Stimulated activated naive CD4-positive, alpha-beta T cell treated with Interleukin-2 at 50 U/mL for 16 hours (primary cell): ENCODE data around the gene CCDC106.

Experiments
- DNase-seq: peaks from one replicate; lab custom pipeline; 2025; lab: John Stamatoyannopoulos, UW

CCDC106 gene

DNA sequence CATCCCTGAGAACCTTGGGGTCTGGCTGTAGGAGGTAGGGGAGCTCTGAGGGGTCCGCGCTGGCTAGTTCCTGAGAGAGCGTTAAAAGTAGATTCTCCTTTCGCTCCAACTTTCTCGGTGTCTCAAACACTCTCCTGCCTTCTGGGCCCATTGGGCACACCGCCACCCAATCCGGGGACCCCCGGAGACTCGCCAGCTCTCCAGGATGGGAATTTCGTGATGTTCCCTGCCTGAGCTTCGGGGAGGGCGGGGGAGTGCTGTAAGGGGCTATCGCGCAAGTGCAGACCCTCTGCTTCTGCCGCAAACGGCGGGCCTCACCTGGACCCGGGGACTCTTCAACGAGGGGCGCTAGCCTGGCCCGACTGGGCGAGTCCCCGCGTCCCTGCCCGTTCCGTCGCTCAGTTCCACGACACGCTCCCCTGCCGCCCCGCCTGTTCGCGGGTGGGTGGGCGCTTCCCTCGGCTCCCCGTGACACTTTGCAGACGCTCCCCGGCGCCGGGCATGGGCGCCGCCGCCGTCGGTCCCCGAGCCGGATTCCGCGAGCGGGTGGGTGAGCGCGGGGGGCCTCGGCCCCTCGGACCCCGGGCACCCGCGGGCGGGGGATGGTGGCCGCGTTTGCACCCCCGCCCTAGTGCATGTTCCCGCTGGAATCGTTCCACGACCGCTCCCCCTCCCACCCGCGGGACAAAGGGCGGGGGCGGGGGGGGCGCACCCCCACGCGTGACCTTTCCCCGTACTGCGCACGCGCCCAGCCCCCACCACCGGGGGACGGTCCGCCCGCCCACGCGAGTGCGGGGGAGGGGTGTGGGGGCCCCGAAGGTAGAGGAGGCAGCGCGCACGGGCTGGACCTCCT, at the start of gene CCDC106:
Gene CCDC106 (plus strand): TSS at position 481 of the 853 bp plus-strand sequence. CDS start 835 bp downstream, outside the sequence.
- peak; percentile 21 for DNase-seq

GRCh38 chr19:55598719-55599467, 49.1 kb upstream of the CCDC106 start:
- peak; percentile 84 for DNase-seq

- peak; percentile 97 for DNase-seq
Observed at GRCh38 chr19:55599468-55599841, 48.6 kb upstream of the CCDC106 start, which contains the start of gene FIZ1. TSS of gene FIZ1 (minus strand) at chr19:55599517. CDS start at chr19:55597865, 1,652 bp downstream.

DNA sequence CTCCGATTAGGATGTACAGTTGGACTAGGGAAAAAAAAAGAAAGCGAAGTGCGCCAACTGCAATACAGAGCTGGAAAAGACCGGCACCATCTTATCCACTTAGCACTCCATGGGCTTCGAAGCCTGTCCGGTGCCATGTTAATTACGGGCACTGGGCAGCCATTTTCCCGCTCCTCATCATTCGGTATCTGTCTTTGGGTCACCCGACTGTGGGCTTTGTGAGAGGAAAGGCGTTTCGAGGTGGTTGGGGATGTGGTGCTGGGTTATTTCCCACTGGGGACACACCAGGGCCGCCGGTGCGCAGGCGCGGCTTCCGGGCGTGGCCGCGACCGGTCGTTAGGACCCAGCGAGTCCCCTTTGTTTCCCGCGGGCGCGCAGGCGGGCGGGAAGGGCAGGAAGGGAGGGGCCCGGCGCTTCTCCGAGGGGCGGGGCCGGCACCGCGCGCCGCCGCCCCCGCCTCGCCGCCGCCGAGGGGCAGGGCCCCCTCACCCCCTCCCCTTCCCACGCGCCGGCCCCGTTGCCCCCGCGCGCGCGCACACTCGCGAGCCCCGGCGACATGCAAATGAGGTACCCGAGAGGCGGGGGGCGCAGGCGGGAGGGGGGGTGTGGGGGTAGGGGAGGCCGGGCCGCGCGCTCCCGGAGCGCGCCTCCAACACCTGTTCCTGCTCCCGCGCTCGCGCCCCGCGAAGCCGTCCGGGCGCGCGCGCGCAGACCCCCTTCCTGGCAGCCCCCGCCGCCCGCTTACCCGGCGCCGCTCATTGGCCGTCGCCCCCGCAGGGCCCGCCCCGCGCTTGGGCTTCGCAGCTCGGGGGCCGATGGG, 48.0 kb upstream of the CCDC106 start, which contains the start of gene ZNF524:
Gene ZNF524 (plus strand): TSS at position 447 of the 820 bp plus-strand sequence. CDS start 1,825 bp downstream, outside the sequence.
- DNase-seq, result peak; percentile 88

- DNase-seq, result no peak
Observed at GRCh38 chr19:55600662-55601028, 47.4 kb upstream of the CCDC106 start.

- DNase-seq, result no peak
Observed at GRCh38 chr19:55601084-55601483, 46.9 kb upstream of the CCDC106 start.

DNA sequence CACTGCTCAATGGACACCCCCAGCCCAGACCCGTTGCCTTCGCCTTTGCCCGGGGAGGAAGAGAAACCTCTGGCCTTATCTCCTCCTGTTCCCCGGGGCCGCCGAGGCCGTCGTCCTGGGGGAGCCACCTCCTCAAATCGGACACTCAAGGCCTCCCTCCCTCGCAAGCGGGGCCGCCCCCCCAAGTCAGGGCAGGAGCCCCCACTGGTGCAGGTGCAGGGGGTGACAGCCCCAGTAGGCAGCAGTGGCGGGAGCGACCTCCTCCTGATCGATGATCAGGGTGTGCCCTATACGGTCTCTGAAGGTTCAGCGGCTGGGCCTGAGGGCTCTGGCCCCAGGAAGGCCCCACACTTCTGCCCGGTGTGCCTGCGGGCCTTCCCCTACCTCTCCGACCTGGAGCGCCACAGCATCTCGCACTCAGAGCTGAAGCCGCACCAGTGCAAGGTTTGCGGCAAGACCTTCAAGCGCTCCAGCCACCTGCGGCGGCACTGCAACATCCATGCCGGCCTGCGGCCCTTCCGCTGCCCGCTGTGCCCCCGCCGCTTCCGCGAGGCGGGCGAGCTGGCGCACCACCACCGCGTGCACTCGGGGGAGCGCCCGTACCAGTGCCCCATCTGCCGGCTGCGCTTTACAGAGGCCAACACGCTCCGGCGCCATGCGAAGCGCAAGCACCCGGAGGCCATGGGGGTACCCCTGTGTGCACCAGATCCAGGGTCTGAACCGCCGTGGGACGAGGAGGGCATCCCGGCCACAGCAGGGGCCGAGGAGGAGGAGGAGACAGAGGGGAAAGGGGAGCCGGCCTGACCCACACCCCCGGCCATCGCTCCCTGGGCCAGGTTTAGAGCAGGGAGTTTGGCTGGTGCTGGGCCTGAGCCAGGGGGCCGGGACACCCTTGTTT, 45.7 kb upstream of the CCDC106 start:
- no peak for DNase-seq

- no peak for DNase-seq
Observed at GRCh38 chr19:55603115-55603514, 44.9 kb upstream of the CCDC106 start.

GRCh38 chr19:55603581-55604292, 44.3 kb upstream of the CCDC106 start:
- DNase-seq, result no peak

GRCh38 chr19:55605207-55605636, 42.8 kb upstream of the CCDC106 start:
- peak; percentile 99 for DNase-seq

GRCh38 chr19:55605637-55606470, 42.2 kb upstream of the CCDC106 start, which contains the start of gene ZNF865:
TSS of gene ZNF865 (plus strand) at chr19:55605647. CDS start at chr19:55613619, 7,972 bp downstream.
- peak; percentile 65 for DNase-seq

DNA sequence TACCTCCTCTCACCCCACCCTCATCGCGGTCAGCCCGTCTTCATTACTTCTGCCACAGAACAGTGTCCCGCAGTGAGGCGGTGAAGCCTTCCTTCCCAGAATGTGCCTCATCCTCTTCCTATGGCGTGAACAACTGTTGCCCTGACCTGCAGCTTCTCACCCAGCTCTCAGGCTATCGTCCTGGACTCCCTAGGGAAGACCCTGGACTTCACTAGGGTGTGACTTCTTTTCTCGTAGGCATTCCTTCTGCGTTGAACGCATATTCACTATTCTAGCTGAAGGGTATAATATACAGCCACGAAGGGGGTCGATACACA, 41.6 kb upstream of the CCDC106 start:
- no peak for DNase-seq

- DNase-seq, result no peak
Observed at GRCh38 chr19:55606817-55607216, 41.2 kb upstream of the CCDC106 start.

DNA sequence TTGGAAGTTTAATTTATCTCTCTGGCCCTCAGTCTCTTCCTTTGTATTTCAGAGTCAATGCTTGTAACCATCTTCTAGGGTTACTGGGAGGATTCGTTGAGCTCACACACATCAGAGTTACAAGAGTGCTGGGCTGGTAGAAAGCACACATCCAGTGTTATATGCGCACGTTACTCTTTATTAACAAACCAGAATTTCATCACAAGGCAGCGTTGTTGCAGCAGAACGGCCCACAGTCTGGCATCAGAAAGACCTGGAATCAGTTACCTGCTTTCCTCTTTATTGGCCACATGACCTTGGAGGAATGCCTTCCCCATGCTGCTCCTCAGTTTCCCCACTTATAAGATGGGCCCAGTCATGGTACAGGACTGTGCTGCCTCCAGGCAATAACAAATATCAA, 38.7 kb upstream of the CCDC106 start:
- DNase-seq, result no peak

DNA sequence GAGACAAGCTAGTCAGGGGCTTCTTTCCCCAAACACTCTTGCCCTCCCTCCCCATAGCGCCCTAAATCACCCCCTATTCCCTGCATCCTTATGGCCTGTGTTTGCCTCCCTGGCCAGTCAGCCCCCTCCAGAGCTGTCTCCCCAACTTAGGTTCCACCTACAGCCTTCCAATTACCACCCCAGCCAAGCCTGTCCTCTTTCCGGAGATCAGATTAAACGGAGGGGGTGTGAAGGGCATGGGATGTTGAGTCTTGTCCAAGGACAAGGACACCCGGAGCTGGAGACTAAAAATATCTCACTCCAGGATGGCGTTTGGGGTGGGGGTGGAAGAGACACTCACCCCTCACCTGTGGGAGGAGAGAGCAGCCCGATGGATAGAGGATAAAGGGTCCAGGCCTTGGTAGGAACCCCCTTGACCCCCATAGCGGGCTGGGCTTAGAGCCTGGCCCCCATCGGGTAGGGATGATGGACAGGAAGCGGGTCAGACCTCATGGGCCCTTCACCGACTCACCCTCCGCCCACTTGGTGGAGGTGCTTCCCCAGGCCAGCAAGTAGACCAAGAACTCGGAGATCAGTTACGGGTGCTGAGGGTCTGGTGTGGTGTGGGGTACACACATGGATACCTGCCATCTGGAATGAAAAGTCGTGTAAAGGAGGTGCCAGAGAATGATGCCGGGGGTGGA, 36.6 kb upstream of the CCDC106 start:
- DNase-seq, result no peak

DNA sequence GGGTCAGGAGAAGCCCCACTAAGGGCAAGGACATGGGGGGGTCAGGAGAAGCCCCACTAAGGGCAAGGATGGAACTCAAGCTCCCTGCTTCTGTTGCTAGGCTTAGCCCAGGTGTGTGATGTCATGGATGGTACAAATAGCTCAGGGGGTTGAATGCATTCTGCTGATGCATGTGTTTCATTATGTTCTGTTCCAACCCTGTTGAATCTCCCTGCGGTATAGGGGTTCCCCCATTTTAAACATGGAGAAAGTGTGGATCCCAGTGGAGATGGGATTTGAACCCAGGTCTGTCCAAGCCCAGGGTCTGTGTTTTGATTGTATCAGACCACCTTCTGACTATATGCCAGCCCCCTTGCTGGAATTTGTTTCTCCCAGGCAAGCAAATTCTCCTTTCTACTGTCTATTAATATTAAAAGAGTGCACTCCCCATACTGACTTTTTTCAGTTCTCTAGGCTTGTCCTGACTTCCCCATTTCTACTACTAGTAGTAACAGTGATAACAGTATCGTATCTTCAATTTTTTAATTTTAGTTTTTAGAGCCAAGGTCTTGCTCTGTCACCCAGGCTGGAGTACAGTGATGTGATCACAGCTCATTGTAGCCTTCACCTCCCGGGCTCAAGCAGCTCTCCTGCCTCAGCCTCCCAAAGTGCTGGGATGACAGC, 35.9 kb upstream of the CCDC106 start:
- DNase-seq, result no peak

- DNase-seq, result no peak
Observed at GRCh38 chr19:55613396-55613795, 34.6 kb upstream of the CCDC106 start.
